Stimulated activated CD8-positive, alpha-beta memory T cell treated with anti-CD3 and anti-CD28 coated beads, Interleukin-2, amount 100 ng/mL, for 1 hour (primary cell): ENCODE results near the gene BLOC1S6.

Experiments
- DNase-seq, 2 donors: peaks; one replicate each; pipeline ENCODE4 v3.0.0-alpha.2; 2020; ENCODE audit warnings: low read depth in 2 of 2

The BLOC1S6 gene

DNA sequence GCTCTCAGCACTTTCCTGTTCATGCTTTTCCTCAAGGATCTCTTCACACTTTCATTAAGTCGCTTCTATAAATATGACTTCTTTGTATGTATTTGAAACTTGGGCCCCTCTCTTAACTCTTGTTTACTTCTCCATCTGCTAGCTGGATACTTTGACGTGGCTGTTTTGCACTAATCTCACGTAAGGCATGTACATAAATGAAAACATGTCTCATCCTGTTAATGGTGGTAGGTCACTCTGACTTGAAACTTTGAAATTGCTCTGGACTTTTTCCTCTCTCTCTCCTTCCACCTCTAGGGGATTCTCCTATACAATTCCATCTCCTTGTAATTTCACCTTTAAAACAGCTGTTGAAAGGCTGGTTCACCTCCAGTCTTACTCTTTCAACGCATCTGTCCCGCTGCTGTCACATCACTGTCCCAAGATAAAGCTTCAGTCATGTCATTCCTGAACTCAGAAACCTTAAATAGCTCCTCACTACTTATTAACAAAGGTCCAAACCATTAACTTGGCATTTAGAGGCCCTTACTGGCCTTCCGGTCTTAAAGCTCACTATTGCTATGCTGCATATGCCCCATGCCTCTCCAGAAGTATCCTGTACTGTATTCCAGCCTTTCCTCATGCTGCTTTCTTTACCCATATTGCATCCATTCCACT, 1.2 kb downstream of the BLOC1S6 start:
- no peak for DNase-seq

DNA sequence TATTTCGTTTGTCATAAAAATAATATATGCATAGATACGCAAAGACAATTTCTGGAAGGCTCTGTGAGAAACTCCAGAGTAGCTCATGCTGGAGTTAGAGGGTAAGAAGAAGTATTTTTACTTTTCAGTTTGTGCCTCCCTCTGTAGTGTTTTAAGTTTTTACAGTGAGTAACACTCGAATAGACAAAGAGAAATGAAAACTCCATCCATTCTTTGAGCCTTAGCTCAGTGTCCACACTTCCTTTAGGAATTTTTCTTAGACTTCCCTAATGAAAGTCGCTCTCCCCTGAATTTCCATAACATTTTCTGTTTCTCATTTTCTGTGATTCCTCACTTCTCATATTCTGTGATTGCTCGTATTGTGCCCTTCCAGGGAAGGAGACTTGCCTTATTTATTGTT, 2.1 kb downstream of the BLOC1S6 start:
- DNase-seq = no peak

- no peak for DNase-seq
Observed at GRCh38 chr15:45594319-45594718, 7.1 kb downstream of the BLOC1S6 start.

DNA sequence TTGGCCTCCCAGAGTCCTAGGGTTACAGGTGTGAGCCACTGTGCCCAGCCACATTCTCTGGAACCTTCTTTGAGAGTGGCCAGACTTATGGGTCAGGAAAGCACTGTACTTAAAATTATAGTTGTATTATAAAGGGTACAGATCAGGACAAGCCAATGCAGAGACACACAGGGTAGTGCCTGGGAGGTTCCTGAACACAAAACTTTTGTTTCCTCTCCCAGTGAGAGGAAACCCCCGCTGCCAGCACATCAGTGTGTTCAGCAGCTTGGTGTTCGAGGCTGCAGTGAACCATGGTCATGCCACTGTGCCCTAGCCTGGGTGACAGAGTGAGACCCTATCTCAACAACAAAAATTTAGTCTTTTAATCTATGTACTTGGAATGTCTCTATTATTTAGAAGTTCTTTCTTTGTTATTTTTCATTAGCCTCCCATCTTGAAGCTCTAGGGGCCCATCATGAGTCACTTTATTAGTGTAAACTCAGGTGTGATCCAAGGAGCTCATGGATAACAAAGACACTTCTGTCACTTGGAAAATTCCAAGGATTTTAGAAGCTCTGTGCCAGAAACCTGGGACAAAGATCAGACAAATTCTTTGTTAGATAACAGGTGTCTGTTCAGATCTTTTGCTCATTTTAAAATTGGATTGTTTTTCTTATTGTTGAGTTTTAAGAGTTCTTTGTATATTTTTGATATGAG, 7.8 kb downstream of the BLOC1S6 start:
- no peak for DNase-seq

GRCh38 chr15:45603881-45604280, 16.7 kb downstream of the BLOC1S6 start:
- no peak for DNase-seq

- no peak for DNase-seq
Observed at GRCh38 chr15:45604326-45604725, 17.1 kb downstream of the BLOC1S6 start.

- no peak for DNase-seq
Observed at GRCh38 chr15:45606413-45606812, 19.2 kb downstream of the BLOC1S6 start.

GRCh38 chr15:45606841-45607240, 19.7 kb downstream of the BLOC1S6 start:
- no peak for DNase-seq

GRCh38 chr15:45611305-45611704, 24.1 kb downstream of the BLOC1S6 start:
- DNase-seq = no peak

DNA sequence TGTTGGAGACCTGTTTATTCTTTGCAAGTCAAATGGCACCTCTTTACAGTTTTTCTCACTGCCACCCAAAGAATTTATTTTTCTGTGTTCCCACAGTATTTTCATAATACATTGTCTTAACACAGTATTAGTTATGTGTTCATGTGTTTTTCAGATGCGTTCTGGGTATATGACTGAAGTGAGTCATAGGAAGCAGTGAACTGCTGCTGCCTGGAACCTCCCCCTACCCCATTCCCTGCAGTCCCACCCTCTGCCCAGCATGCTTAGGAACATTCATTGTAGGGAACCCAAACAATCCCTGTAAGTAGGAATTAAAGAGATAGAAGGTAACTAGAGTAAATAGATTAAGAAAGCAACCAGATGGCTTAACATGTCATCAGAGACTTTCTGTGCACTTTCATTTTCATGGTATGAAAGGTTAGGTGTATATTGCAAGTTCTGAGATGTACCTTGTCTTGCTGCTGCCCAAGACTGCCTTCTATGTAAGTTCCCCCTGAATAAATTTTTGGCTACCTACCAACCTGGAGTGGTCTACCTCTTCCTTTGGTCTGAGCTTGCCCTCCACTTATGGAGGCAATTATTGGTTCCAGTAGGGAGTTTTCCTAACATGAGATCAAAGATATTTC, 25.7 kb downstream of the BLOC1S6 start:
- DNase-seq = no peak

- DNase-seq = no peak
Observed at GRCh38 chr15:45616901-45617323, 29.7 kb downstream of the BLOC1S6 start.

GRCh38 chr15:45618813-45619212, 31.6 kb downstream of the BLOC1S6 start:
- DNase-seq = no peak

DNA sequence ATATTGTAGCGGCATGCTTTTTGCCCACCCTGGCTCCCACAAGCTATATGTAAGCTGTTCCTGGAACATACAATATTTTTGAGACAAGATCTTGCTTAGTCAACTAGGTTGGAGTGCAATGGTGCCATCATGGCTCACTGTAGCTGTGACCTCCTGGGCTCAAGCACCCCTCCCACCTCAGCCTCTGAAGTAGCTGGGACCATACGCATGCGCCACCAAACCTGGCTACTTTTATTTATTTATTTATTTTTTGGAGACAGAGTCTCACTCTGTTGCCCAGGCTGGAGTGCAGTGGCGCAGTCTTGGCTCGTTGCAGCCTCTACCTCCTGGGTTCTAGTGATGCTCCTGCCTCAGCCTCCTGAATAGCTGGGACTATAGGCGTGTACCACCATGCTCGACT, 41.0 kb downstream of the BLOC1S6 start:
- no peak for DNase-seq

GRCh38 chr15:45630917-45631691, 43.9 kb downstream of the BLOC1S6 start:
- DNase-seq = no peak

DNA sequence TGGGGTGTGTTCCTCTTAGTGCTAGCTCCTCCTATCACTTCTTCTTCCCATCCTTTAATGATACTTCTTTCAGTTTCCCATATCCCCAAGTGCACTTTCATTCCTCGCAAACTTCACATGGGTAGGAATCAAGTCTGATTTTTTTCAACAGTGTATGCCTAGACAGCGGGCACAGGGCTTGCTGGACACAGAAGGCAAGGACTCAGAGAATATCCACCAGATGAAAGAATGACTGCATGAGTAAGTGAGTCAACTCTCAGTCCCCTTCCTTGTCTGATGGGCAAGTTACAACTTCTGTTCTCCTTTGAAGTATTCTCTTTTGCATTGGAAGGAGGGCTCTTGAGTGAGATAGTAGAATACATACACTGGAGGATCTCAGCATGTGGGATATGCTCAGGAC, 44.6 kb downstream of the BLOC1S6 start:
- no peak for DNase-seq

DNA sequence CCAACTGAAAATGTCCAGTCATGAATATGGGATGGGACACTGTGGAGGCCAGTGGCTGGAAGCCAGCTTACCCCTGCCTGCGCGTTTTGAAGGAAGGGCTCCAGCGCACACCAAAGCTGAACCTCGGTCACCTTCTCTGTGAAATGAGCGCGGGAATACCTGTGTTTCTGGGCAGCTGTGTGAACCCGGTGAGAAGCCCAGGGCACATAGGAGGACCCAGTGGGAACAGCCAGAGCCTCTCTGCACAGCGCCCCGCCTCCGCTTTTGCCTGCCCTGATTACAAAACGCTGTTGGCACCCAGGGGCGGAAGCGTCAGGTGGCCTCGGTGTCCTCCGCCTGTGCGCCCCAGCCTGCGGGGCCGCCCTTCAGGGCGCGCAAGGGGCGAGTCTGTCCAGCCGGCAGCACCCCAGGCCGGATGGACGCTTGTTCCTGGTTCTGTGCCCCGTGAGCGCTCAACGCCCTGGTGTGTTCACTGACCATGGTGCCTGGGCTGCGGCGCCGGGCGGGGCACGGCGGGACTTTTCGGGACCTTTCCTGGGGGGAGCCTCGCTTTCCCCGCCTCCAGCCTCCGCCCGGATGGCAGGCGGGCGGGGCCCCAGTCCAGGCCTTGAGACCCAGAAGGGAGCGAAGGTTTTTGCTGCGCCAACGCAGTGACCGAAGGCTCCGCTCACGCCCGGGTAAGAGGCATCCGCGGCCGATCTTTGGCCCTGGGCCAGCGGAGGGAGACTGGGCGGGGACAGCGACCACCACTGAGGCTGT, 47.4 kb downstream of the BLOC1S6 start, which contains the start of gene SQOR:
Gene SQOR, plus strand, starts transcription at position 598 of the 759 bp plus-strand sequence. CDS start 23,895 bp downstream, outside the sequence.
- peak; percentile 31 to 50 for DNase-seq

DNA sequence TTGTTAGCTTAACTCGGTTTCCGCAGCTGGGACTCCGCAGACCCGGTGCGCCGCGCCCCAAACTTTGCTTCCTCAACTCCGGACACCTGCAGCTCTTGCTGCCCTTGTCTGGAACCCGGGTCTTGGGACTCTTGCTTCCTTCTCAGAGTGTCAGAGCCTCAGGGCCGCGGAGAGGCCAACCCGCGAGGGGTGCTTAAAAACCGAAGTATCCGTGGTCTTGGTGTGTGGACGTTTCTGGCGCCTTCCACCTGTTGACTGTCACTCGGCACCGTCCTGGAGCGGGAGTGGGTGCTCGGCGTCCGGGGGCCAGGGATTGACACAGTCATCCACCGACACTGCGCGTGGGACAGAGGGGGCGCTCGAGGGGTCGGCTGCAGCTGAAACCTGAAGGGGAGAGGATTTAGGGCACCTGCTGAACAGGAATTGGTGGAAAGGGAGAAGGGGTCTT, 48.0 kb downstream of the BLOC1S6 start:
- peak; percentile 39 to 51 for DNase-seq

GRCh38 chr15:45635763-45636292, 48.6 kb downstream of the BLOC1S6 start:
- no peak for DNase-seq

- no peak for DNase-seq
Observed at GRCh38 chr15:45637141-45637540, 50.0 kb downstream of the BLOC1S6 start.

DNA sequence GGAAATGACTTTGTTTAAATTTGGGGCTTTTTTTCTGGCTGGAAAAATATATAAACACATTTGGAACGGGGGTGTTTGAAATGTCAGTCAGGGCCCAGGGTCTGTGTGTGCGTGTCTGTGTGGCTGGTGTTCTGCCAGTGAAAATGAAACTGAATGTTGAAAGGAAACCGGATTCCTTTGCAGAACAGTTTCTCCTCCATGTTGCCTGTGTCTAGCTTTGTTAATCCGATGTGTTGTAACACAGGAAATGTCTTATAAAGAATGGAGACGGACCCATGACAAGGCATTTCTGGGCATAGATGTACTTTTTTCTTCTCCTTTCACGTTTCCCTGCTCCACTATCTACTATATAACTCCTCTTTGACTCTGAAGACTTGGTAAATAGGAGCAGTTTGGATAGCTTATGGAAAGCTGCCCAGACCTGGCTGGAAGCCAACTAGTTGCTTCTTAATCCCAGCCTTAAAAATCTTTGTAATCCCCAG, 50.4 kb downstream of the BLOC1S6 start:
- peak in 1 of 2 donors; percentile 18 for DNase-seq

DNA sequence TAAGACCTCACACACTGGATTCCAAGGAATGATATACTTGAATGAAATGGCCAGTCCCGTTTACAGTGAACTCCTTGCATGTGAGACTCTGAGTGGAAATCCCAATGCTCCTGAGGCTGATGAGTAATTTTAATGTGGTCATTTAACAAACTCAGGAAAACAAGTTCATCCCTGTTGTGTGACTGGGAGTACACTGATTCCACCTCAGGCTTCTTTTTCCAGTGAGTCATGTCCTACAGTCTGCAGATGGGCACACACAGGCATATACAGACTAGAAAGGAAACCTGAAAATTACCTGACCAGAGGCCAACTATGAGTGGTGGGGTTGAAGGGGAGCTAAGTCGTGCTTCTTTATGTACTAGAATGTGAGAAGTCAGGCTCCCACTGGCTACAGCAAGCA, 53.4 kb downstream of the BLOC1S6 start:
- no peak for DNase-seq
